ENCODE data around the gene EDAR.

DNA sequence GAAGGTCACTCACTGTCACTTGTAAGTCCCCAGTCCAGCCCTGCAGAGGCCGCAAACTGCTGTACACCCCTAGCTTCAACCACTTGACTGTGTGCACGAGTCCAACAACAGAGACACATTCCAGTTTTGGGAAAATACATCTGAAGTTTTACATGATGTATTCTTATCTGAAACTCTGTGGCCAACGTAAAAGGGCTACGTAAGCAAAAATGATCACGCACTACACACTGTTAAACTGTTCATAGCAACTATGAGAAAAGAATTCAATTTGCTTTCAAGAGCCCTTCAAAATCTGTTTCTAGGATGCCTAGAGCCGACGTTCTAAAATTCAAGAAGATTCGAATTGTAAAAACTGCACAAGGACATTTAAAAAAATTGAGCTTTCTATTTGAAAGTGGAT lies 26.0 kb downstream of the EDAR start:
- TF ChIP-seq, protein P1, sequence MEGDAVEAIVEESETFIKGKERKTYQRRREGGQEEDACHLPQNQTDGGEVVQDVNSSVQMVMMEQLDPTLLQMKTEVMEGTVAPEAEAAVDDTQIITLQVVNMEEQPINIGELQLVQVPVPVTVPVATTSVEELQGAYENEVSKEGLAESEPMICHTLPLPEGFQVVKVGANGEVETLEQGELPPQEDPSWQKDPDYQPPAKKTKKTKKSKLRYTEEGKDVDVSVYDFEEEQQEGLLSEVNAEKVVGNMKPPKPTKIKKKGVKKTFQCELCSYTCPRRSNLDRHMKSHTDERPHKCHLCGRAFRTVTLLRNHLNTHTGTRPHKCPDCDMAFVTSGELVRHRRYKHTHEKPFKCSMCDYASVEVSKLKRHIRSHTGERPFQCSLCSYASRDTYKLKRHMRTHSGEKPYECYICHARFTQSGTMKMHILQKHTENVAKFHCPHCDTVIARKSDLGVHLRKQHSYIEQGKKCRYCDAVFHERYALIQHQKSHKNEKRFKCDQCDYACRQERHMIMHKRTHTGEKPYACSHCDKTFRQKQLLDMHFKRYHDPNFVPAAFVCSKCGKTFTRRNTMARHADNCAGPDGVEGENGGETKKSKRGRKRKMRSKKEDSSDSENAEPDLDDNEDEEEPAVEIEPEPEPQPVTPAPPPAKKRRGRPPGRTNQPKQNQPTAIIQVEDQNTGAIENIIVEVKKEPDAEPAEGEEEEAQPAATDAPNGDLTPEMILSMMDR (conservative IDR thresholded peaks at IDR 0.05 in 1 of 2, IDR thresholded peaks at IDR 0.05 in 1 of 2; ENCODE audit: extremely low read depth in 1 of 2, insufficient read depth in 1 of 2, low read depth in 1 of 2, low read length in 2 of 2): no peak
- TF ChIP-seq EZH2 (IDR thresholded peaks at IDR 0.05; ENCODE audit: borderline replicate concordance, low read length): no peak
